T-cell (primary cell): Measurements from ENCODE around the gene MYL4. TPM values are rescaled to one million over a fixed set of nuclear protein-coding genes. Genes with fewer than 3 reads are reported as not detected.

Source experiments
- ATAC-seq, 4 experiments: fragments of 200-7000 bp in 3 of 4; fragments of 150-1000 bp in 1 of 4; cut with Tn5 transposase; replicated peaks in 1 of 4; 1 replicate in 3 of 4; 2 replicates in 1 of 4; pipeline ENCODE4 v1.10.0; 2021; ENCODE audit warnings: moderate library complexity in 3 of 4, mild to moderate bottlenecking in 2 of 4, moderate number of reproducible peaks in 1 of 4
- CTCF ChIA-PET, 2 donors: fragments of 300-600 bp; sonication (Branson Sonifier 250); formaldehyde crosslinking; loops; one replicate each; lab custom pipeline; 2022; ENCODE audit warnings: antibody characterized with exemption in 2 of 2; lab: Charles Lee
- POLR2A ChIA-PET, 2 donors: fragments of 300-600 bp; sonication (Branson Sonifier 250); formaldehyde crosslinking; loops; one replicate each; lab custom pipeline; 2022; ENCODE audit warnings: antibody characterized with exemption in 2 of 2; lab: Charles Lee
- DNase-seq, 35 experiments: peaks; one replicate each; pipeline versions ENCODE4 v3.0.0 to v3.0.0-alpha.2; 2013 to 2023
- H3K27ac ChIP-seq: one replicate; pipeline ENCODE4 v1.5.1; 2013; ENCODE audit warnings: low read length
- H3K27me3 ChIP-seq, 2 experiments: replicated peaks in 1 of 2; 1 replicate in 1 of 2; 2 replicates in 1 of 2; pipeline versions ENCODE4 v1.6.1 to v1.7.0; 2013; ENCODE audit warnings: low read length in 1 of 2, mixed read lengths in 1 of 2; ENCODE audit not compliant: control insufficient read depth in 2 of 2, insufficient read depth in 2 of 2; ENCODE audit errors: extremely low read depth in 1 of 2
- H3K36me3 ChIP-seq, 2 donors: 1 replicate in 1 of 2; 2 replicates in 1 of 2; pipeline versions ENCODE4 v1.6.1 to v1.7.0; 2013; ENCODE audit warnings: low read length in 1 of 2; ENCODE audit not compliant: control insufficient read depth in 2 of 2, insufficient read depth in 1 of 2; ENCODE audit errors: extremely low read depth in 1 of 2
- H3K4me1 ChIP-seq, 2 experiments: 1 replicate in 1 of 2; 2 replicates in 1 of 2; pipeline versions ENCODE4 v1.6.1 to v1.7.0; 2013; ENCODE audit warnings: low read length in 2 of 2, mixed read lengths in 1 of 2; ENCODE audit not compliant: insufficient read depth in 2 of 2, control insufficient read depth in 1 of 2; ENCODE audit errors: extremely low read depth in 1 of 2
- H3K4me3 ChIP-seq, 2 donors: 1 replicate in 1 of 2; 2 replicates in 1 of 2; pipeline versions ENCODE4 v1.5.1 to v1.7.0; 2013; ENCODE audit warnings: mild to moderate bottlenecking in 2 of 2, low read length in 1 of 2, moderate library complexity in 1 of 2; ENCODE audit not compliant: control insufficient read depth in 1 of 2; ENCODE audit errors: extremely low read depth in 1 of 2
- H3K9me3 ChIP-seq: 2 replicates; pipeline ENCODE4 v1.7.0; 2013
- H3K27ac Mint-ChIP-seq, 2 donors: one replicate each; pipeline ENCODE4 v1.8.0; 2020 to 2021; ENCODE audit warnings: mild to moderate bottlenecking in 2 of 2, mixed read lengths in 2 of 2
- H3K27me3 Mint-ChIP-seq, 2 donors: one replicate each; pipeline ENCODE4 v1.8.0; 2021 to 2022; ENCODE audit warnings: mixed read lengths in 2 of 2
- H3K36me3 Mint-ChIP-seq: one replicate; pipeline ENCODE4 v1.8.0; 2021; ENCODE audit warnings: mixed read lengths
- H3K4me1 Mint-ChIP-seq, 3 donors: one replicate each; pipeline ENCODE4 v1.8.0; 2020 to 2022; ENCODE audit warnings: mixed read lengths in 3 of 3, mild to moderate bottlenecking in 1 of 3
- H3K4me3 Mint-ChIP-seq, 3 donors: one replicate each; pipeline ENCODE4 v1.8.0; 2020 to 2022; ENCODE audit warnings: mild to moderate bottlenecking in 3 of 3, mixed read lengths in 3 of 3, moderate library complexity in 3 of 3
- H3K9me3 Mint-ChIP-seq, 3 donors: one replicate each; pipeline ENCODE4 v1.8.0; 2020 to 2022; ENCODE audit warnings: mixed read lengths in 3 of 3
- WGBS: methylation state at CpG from one replicate; pipeline ENCODE4 v1.1.5; 2013; ENCODE audit warnings: missing lambda C conversion rate; ENCODE audit not compliant: insufficient coverage; 5-methylcytosine and 5-hydroxymethylcytosine counted together
- total RNA-seq, 35 experiments: library from RNA in 6 of 35; stranded (reverse) in 6 of 35; fragments of 120-200 nt in 1 of 35; gene quantifications; one replicate each; pipeline versions ENCODE4 v1.2.1 to v1.2.4 and lab custom pipeline; 2013 to 2026

Gene MYL4
- total RNA-seq, 5 donors from 2014 or later (not counting 1 experiment from before 2014, with no cell fraction given) = not detected

DNA sequence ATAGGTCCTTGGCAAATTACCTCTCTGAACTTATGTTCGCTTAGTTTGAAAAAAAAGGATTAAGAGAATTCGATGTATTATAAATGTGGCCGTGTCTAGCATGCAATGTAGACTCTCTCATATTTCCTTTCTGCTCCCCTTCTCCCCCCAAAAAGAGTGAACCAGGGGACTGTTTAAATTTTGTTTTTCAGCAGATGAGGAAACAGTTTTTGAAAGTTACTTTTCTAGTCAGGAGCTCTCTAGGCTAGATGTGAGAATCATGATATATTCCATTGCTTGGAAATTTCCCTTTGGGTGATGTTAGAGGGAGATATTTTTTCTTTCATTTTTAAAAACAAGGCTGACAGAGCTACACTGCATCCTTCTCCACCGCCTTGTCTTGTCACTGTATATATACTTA is 18.9 kb upstream of the MYL4 start:
- no CpG with 5 or more reads among the region's 4 CpGs for WGBS
- H3K27ac ChIP-seq = no peak overlapping the region
- peaks cover 8 to 21% of the 10 kb centered on the region in 2 experiments for H3K4me1 ChIP-seq
- no peak for ATAC-seq
- Mint-ChIP-seq H3K27me3 (no peaks in the 10 kb centered on the region), H3K27ac (no peak overlapping the region), H3K4me3 (peak overlapping the region; percentile 94 to 97 (median 95)), H3K9me3 (no peaks in the 10 kb centered on the region), H3K4me1 (peaks cover 38 to 60% (median 45%) of the 10 kb centered on the region in 3 donors), H3K36me3 (no peaks in the 10 kb centered on the region)
- ChIA-PET POLR2A (interaction anchor here in 1 of 2 donors (1.2 kb wide), 1 partner anchor 10 kb away, joined by 3 read pairs; no protein-coding TSS in a partner anchor), CTCF (interaction anchor here in 1 of 2 donors (1.0 kb wide), 1 partner anchor 16 kb away, joined by 3 read pairs; no protein-coding TSS in a partner anchor)
- no peaks in the 10 kb centered on the region for H3K9me3 ChIP-seq
- no peaks in the 10 kb centered on the region for H3K27me3 ChIP-seq
- no peak overlapping the region for H3K4me3 ChIP-seq
- no peak for DNase-seq
- H3K36me3 ChIP-seq = no peaks in the 10 kb centered on the region

DNA sequence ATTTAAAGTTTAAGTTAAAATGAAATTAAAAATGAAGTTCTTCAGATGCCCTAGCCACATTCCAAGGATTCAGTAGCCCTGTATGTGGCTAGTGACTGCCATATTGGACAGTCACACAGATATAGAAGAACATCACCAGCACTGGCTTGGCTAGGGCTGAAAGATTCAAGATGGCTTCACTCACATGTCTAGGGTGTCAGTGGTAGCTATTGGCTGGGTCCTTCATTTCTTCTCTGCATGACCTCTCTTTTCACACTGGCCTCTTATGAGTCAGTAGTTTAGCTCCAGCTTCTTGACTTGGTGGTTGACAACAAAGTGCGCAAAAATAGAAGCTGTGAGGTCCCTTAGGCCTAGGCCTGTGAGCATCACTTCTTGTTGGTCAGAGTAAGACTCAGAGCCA is 18.4 kb upstream of the MYL4 start:
- peaks cover 37 to 57% (median 41%) of the 10 kb centered on the region in 3 donors for H3K4me1 Mint-ChIP-seq
- H3K4me3 ChIP-seq = no peak overlapping the region
- POLR2A ChIA-PET = interaction anchor here in 1 of 2 donors (0.5 to 1.2 kb wide), 2 partner anchors 10 to 25 kb away, joined by 3 to 6 read pairs; no protein-coding TSS in a partner anchor
- no peaks in the 10 kb centered on the region for H3K27me3 Mint-ChIP-seq
- H3K4me1 ChIP-seq = peaks cover 8 to 21% of the 10 kb centered on the region in 2 experiments
- ATAC-seq (no peak), DNase-seq (no peak)
- H3K27ac Mint-ChIP-seq = no peak overlapping the region
- H3K27me3 ChIP-seq = no peaks in the 10 kb centered on the region
- no peaks in the 10 kb centered on the region for H3K36me3 ChIP-seq
- 100% methylated on average over 1 of the region's 1 CpG for WGBS
- no peaks in the 10 kb centered on the region for H3K9me3 Mint-ChIP-seq
- CTCF ChIA-PET = interaction anchor here in 1 of 2 donors (1.4 kb wide), 1 partner anchor 426 kb away, joined by 3 read pairs; no protein-coding TSS in a partner anchor
- H3K9me3 ChIP-seq = no peaks in the 10 kb centered on the region
- no peaks in the 10 kb centered on the region for H3K36me3 Mint-ChIP-seq
- H3K27ac ChIP-seq = no peak overlapping the region
- H3K4me3 Mint-ChIP-seq = no peak overlapping the region

DNA sequence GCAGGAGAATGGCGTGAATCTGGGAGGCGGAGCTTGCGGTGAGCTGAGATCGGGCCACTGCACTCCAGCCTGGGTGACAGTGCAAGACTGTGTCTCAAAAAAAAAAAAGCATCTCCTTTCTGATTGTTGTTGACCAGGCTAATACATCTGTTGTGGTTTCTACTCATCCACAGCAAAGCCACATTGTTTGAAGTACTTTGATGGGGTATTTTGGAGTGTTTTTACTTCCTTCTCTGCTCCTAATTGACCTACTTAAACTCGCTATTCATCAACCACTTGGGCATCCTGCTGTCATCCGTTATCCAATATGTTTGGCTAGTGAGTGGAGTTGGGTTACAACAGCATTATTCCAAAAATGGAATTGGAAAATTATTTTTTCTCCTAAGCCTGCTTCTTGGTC is 16.6 kb upstream of the MYL4 start:
- Mint-ChIP-seq H3K4me3 (no peak overlapping the region), H3K4me1 (peaks cover 23 to 44% (median 28%) of the 10 kb centered on the region in 3 donors), H3K27ac (peak overlapping the region; percentile 45 to 66), H3K27me3 (no peaks in the 10 kb centered on the region), H3K36me3 (no peaks in the 10 kb centered on the region), H3K9me3 (no peaks in the 10 kb centered on the region)
- Histone ChIP-seq H3K36me3 (no peaks in the 10 kb centered on the region), H3K27me3 (no peaks in the 10 kb centered on the region), H3K4me1 (peaks cover 6 to 16% of the 10 kb centered on the region in 2 experiments), H3K9me3 (no peaks in the 10 kb centered on the region), H3K4me3 (no peak overlapping the region), H3K27ac (peak overlapping the region; percentile 2)
- POLR2A ChIA-PET = no interaction called here
- no CpG with 5 or more reads among the region's 6 CpGs for WGBS
- DNase-seq (peak in 1 of 35 experiments; percentile 33), ATAC-seq (no peak)
- CTCF ChIA-PET = no interaction called here

DNA sequence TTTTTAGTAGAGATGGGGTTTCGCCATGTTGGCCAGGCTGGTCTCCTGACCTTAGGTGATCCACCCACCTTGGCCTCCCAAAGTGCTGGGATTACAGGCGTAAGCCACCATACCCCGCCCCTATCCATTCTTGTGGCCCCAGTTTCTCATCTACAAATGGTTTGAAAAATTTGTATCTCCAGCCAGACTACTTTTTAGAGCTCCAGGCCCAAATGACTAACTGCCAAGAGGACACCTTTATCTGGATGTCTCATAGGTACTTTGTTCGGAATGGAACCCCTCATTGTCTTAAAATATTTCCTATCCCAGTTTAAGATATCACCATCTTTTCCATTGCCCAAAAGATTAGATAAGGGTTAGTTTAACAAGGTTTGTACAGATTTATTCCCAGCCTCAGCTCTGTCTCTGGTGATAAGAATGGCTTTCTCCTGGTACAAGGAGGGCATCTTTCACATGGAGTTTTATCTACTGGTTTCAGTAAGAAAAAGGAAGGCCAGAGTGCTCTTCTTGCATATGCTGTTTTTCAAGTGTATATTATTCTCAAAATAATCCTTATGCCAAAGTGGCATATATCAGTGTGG is 15.1 kb upstream of the MYL4 start:
- DNase-seq (no peak), ATAC-seq (no peak)
- CTCF ChIA-PET = interaction anchor here in 1 of 2 donors (1.3 kb wide), 1 partner anchor 27 kb away, joined by 5 read pairs; no protein-coding TSS in a partner anchor
- Histone ChIP-seq H3K4me3 (no peak overlapping the region), H3K27me3 (no peaks in the 10 kb centered on the region), H3K36me3 (no peaks in the 10 kb centered on the region), H3K4me1 (peaks cover 0 to 13% of the 10 kb centered on the region in 2 experiments), H3K9me3 (no peaks in the 10 kb centered on the region), H3K27ac (no peak overlapping the region)
- POLR2A ChIA-PET = no interaction called here
- H3K27ac Mint-ChIP-seq = peak overlapping the region; percentile 59
- H3K27me3 Mint-ChIP-seq = no peaks in the 10 kb centered on the region
- whole genome bisulfite sequencing = 100% methylated on average over 3 of the region's 4 CpGs
- no peaks in the 10 kb centered on the region for H3K36me3 Mint-ChIP-seq
- H3K4me1 Mint-ChIP-seq = peaks cover 16 to 35% (median 21%) of the 10 kb centered on the region in 3 donors
- H3K4me3 Mint-ChIP-seq = no peak overlapping the region
- no peaks in the 10 kb centered on the region for H3K9me3 Mint-ChIP-seq

DNA sequence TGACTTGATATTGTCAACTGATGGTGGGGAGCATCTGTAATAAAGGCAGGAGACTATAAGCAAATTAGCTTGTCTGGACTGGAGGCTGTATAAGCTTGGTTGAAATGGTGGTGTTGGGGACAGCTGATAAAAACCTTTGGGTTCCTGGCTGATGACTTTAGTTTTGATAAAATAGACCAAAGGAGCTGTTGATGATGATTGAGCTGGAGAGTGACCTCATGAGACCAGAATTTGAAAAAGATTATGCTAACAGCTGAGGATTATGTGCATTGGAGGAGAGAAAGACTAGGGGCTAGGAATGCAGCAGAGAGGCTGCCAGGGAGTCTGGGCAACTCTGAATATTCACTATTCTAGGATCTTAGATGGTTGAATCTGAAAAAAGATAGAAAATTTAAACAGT is 11.3 kb upstream of the MYL4 start:
- no peaks in the 10 kb centered on the region for H3K36me3 Mint-ChIP-seq
- H3K27me3 Mint-ChIP-seq = no peaks in the 10 kb centered on the region
- Histone ChIP-seq H3K9me3 (no peaks in the 10 kb centered on the region), H3K4me3 (no peak overlapping the region), H3K36me3 (no peaks in the 10 kb centered on the region), H3K4me1 (peaks cover 8 to 14% of the 10 kb centered on the region in 2 experiments), H3K27me3 (no peaks in the 10 kb centered on the region), H3K27ac (no peak overlapping the region)
- no peak overlapping the region for H3K27ac Mint-ChIP-seq
- no peaks in the 10 kb centered on the region for H3K9me3 Mint-ChIP-seq
- peaks cover 13 to 28% (median 14%) of the 10 kb centered on the region in 3 donors for H3K4me1 Mint-ChIP-seq
- no peak for DNase-seq
- no peak overlapping the region for H3K4me3 Mint-ChIP-seq
- CTCF ChIA-PET = interaction anchor here in 1 of 2 donors (1.1 kb wide), 1 partner anchor 102 kb away, joined by 3 read pairs; no protein-coding TSS in a partner anchor
- ATAC-seq = no peak
- POLR2A ChIA-PET = interaction anchor here in 1 of 2 donors (0.5 kb wide), 1 partner anchor 100 kb away, joined by 9 read pairs; no protein-coding TSS in a partner anchor

DNA sequence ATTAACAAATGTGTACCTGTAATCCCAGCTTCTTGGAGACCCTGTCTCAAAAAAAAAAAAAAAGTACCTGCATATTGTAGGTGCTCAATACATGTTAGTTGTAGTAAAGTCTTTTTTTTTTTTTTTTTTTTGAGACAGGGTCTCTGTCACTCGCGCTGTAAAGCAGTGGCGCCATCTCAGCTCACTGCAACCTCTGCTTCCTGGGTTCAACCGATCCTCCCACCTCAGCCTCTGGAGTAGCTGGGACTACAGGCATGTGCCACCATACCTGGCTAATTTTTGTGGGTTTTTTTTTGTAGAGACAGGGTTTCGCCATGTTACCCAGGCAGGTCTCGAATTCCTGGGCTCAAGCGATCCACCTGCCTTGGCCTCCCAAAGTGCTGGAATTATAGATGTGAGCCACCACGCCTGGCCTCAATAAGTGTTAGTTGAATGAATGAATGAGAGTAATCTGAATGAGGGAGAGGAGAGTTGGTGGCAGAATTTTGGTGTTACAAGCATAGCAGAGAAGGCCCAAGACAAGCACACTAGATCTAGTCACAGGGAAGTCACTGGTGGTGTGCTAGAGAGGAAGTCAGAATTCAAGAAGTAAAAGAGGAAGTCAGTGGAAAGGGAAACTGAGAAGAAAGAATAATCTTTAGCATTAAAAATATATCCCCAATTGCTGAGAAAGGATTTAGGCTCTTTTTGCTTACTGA is 9.4 kb upstream of the MYL4 start:
- H3K4me3 ChIP-seq = no peak overlapping the region
- Mint-ChIP-seq H3K4me3 (peak overlapping the region in 1 of 3 donors; percentile 34), H3K4me1 (peaks cover 27 to 32% (median 30%) of the 10 kb centered on the region in 3 donors), H3K36me3 (no peaks in the 10 kb centered on the region), H3K27ac (peak overlapping the region; percentile 65 to 72), H3K27me3 (no peaks in the 10 kb centered on the region), H3K9me3 (no peaks in the 10 kb centered on the region)
- H3K27ac ChIP-seq = peak overlapping the region; percentile 12
- DNase-seq = no peak
- CTCF ChIA-PET = interaction anchor here in 1 of 2 donors (0.7 kb wide), 2 partner anchors 39 to 179 kb away, joined by 3 to 7 read pairs; no protein-coding TSS in a partner anchor
- no peaks in the 10 kb centered on the region for H3K9me3 ChIP-seq
- POLR2A ChIA-PET = interaction anchor here in 1 of 2 donors (0.6 to 1.3 kb wide), 2 partner anchors 9 to 24 kb away, joined by 3 to 4 read pairs; no protein-coding TSS in a partner anchor
- peaks cover 21 to 22% of the 10 kb centered on the region in 2 experiments for H3K4me1 ChIP-seq
- H3K36me3 ChIP-seq = no peaks in the 10 kb centered on the region
- no peak for ATAC-seq
- H3K27me3 ChIP-seq = no peaks in the 10 kb centered on the region
- WGBS = 93% methylated on average over 2 of the region's 8 CpGs
